Stimulated activated CD4-positive, alpha-beta T cell treated with anti-CD3 and anti-CD28 coated beads, Interleukin-4, amount 100 ng/mL, for 1 hour (primary cell): ENCODE results near the gene GPC6.

Experiments used
- DNase-seq: peaks from one replicate; pipeline ENCODE4 v3.0.0-alpha.2; 2020

GPC6 gene

GRCh38 chr13:94234738-94235137, 1008.1 kb downstream of the GPC6 start:
- no peak for DNase-seq

- no peak for DNase-seq
Measured at GRCh38 chr13:94236132-94236531, 1009.5 kb downstream of the GPC6 start.

DNA sequence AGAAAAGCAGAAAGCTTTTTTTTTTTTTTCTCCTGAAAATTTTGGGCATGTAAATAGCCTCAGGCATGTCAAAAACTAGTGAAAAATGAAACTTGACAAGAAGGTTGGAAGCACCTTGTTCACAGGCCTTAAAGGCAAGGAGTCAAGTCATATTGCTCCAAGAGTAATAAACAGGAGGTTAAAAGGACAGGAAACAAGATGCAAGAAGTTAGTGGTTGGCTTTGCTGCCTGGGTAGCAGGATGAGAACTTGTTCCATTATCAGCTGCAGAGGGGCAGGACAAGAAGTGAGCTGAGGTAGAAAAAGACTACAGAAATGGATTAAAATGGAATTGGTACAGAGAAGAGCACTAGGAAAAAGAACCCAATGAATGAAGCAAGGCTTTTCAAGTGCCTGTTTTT, 1010.3 kb downstream of the GPC6 start:
- DNase-seq: no peak

DNA sequence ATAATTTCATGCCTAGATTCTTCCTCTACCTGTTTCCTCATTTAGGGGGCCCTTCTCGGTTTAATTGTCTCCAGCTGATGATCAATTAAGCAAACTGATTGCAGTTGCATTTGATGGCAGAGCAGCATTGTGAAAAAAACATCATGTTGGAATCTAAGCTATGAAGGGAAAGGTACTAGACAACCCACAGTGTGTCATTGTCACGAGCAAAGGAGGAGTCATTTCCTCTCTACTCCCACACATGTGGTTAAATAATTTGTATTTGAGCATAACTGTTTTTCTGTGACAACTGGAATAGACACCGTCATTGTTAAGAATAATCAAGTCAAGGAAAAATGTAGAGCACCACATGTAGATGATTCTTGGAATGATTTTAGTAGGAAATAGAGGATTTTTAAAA, 1012.5 kb downstream of the GPC6 start:
- no peak for DNase-seq

GRCh38 chr13:94242554-94242953, 1015.9 kb downstream of the GPC6 start:
- no peak for DNase-seq

- DNase-seq: no peak
Measured at GRCh38 chr13:94243551-94243950, 1016.9 kb downstream of the GPC6 start.

GRCh38 chr13:94246495-94246894, 1019.9 kb downstream of the GPC6 start:
- no peak for DNase-seq

DNA sequence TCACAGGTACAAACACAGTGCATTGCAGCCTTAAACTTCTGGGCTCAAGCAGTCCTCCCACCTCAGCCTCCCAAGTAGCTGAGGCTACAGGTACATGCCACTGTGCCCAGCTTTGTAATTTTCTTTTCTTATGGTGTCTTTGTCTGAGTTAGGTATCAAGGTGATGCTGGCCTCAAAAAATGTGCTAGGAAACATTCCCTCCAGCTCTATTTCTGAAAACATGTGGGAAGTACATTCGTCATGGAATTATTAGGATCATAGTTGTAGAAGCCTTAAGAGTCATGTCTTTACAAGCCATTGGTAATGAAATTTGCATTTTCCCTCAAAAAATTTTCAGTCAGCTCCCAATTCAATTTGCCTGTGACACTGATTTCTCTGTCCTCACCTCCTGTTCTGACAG, 1021.3 kb downstream of the GPC6 start:
- DNase-seq: no peak

DNA sequence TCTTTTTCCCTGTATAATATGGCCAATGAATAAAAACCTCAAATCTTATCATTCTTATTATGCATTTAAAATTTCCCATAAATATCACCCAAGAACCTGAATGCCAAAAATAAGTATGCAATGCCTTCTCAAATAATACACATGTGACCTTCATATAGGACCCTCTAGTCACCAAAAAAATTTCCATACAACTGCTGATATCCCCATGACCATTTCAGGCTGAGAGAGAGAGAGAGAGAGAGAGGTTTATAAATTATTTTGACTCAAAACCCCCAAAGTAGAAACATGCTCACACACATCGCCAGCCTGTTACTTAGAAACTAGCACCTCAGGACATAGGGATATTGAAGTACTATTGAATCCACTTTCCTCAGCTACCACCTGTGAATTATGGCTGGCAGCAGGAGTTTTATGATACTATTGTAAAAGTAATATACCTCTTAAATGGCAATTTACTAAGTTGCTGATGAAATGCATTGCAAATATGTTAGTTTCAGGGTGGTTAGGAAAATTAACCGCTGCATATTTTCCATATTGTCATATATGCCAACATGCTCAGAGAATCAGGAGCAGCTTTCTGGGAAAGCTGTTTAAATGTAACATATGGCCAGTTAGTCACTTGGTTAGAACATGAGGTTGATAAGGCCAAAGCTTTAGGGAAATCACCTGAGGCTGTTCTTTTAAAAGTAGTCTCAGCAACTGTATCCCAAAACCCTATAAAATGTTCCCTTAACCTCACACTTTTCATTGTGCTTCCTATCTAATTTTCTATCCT, 1022.0 kb downstream of the GPC6 start:
- DNase-seq: no peak

- DNase-seq: no peak
Measured at GRCh38 chr13:94249512-94249911, 1022.9 kb downstream of the GPC6 start.

- no peak for DNase-seq
Measured at GRCh38 chr13:94251831-94252608, 1025.4 kb downstream of the GPC6 start.

DNA sequence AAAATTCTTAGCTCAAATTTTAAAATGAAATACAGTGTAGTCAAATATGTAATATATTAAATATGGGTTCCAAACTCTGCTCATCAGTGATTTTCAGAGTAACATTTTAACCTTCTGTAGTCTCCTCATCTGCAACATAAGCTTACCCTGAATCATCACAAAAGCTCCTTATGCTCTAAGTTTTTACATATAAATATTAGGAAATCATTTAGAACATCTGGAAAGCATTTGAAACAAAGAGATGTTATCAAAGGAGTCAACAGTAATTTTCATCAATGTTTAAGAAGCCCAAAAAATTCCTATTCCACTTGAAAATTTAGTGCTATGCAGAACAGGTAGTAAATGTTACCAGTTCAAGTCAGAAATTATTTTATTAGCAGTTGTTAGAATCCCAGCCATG, 1028.1 kb downstream of the GPC6 start:
- DNase-seq: no peak

- DNase-seq: no peak
Measured at GRCh38 chr13:94256721-94257120, 1030.1 kb downstream of the GPC6 start.

GRCh38 chr13:94259984-94260383, 1033.4 kb downstream of the GPC6 start:
- DNase-seq: no peak

GRCh38 chr13:94261163-94261562, 1034.6 kb downstream of the GPC6 start:
- DNase-seq: no peak

DNA sequence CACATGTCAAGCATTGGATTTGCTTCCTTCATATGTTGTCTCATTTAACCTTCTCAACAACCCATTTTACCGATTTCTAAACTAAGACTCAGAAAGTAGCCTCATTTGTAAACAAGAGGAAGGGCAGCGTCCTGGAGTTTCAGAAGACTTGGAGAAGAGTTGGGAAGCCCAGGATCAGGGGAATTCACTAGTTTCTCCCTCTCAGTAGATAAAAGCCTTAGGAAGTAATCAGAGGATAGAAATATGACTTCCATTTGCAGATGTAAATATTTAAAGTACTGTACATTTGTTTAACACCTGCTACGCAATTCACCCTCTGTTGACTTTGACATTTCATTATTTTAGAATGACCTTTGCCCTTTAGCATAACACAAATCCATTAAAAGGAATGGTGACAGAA, 1036.4 kb downstream of the GPC6 start:
- no peak for DNase-seq

DNA sequence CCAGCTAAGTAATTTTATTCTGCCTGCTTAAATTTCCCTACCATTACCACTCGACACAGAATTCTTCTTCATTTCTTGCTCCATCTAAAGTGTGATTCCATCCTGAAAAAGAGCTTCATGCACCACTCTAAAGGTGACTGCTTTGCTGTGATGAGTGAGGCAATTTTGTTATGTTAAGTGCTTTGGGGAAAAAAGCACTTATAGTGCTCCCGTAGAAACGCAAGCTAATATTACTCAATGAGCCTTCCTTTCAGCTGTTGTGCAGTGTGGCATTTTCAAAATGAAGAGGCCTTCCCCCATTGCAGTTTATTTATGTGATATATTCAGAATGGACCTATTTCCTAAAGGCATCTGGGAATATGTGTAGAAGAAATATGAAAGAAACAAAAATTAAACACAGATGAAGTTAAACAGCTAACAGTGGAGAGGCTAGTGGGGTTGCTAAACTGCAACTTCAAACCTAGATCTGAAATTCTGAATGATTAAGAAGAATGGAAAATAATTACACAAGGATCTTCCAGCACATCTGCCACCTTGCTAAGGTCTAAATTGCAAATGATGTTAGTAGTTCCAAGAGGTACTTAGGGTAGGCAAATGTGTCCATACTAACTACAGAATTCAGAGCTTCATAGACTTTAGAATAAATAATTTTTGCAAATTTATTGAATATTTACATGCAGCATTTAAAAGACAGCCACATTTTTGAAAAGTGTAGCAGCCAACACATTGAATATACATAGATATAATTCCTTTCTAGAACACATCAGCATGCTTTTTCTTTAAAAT, 1041.2 kb downstream of the GPC6 start:
- DNase-seq: no peak

- DNase-seq: no peak
Measured at GRCh38 chr13:94268661-94269060, 1042.1 kb downstream of the GPC6 start.

DNA sequence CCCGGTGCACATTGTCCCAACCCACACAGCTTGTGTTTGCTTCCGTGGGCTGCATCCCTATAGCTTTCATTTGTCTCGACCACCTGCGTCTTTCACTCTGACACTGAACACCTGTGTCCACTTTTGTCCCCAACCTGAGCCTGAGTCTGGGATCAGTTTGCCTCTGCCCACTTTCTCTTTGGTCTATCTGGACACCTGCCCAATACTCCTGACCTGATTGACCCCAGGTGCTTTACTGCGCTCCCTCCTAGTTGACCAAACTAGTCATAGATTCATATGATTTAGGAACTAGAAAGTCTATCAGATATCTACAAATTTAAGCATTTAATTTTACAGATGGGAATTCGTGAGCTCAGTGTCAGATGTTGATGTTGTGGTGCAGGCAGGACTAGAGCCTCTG, 1043.0 kb downstream of the GPC6 start:
- DNase-seq: no peak

GRCh38 chr13:94270556-94270955, 1043.9 kb downstream of the GPC6 start:
- no peak for DNase-seq

DNA sequence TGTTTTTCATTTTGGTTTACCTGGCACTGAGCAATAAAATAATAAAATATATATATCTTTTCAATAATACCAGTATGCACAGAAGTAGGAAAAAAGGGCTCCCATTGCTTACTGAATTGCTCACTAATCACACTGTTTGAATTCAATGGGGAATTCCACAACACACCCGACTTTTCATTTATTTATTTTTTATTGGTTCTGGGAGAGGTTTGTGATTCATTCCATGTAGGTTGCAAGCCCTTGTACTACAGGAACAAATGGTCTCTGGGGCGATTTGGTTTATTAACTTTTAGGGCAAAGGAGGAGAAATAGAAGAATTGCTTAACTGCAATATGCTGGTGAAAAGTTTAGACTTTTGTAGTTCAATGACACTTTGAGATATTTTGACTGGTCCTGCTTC, 1045.4 kb downstream of the GPC6 start:
- DNase-seq: no peak

- no peak for DNase-seq
Measured at GRCh38 chr13:94280349-94280748, 1053.7 kb downstream of the GPC6 start.

GRCh38 chr13:94280845-94281244, 1054.2 kb downstream of the GPC6 start:
- no peak for DNase-seq

- no peak for DNase-seq
Measured at GRCh38 chr13:94286581-94286980, 1060.0 kb downstream of the GPC6 start.
